ENCODE measurements around the gene EEF2K.

Gene EEF2K

GRCh38 chr16:22320572-22321339 is 114.7 kb downstream of the EEF2K start:
- no peak for DNase-seq

GRCh38 chr16:22321340-22322001 is 115.4 kb downstream of the EEF2K start:
- peak; percentile 63 for DNase-seq

- DNase-seq, result no peak
These were observed 116.0 kb downstream of the EEF2K start for GRCh38 chr16:22322021-22322471.

- no peak for DNase-seq
These were observed 116.7 kb downstream of the EEF2K start for GRCh38 chr16:22322741-22323140.

- DNase-seq, result no peak
These were observed 117.3 kb downstream of the EEF2K start for GRCh38 chr16:22323173-22323958.

GRCh38 chr16:22323959-22324786 is 118.1 kb downstream of the EEF2K start:
- no peak for DNase-seq

- no peak for DNase-seq
These were observed 118.9 kb downstream of the EEF2K start for GRCh38 chr16:22324787-22325597.

GRCh38 chr16:22325598-22326368 is 119.7 kb downstream of the EEF2K start:
- DNase-seq, result no peak

GRCh38 chr16:22326369-22326652 is 120.2 kb downstream of the EEF2K start:
- no peak for DNase-seq

GRCh38 chr16:22326771-22327445 is 120.8 kb downstream of the EEF2K start:
- no peak for DNase-seq

GRCh38 chr16:22327446-22327775 is 121.3 kb downstream of the EEF2K start:
- DNase-seq, result no peak

- DNase-seq, result no peak
These were observed 122.1 kb downstream of the EEF2K start for GRCh38 chr16:22328081-22328725.

GRCh38 chr16:22329199-22329695 is 123.2 kb downstream of the EEF2K start:
- no peak for DNase-seq

GRCh38 chr16:22330326-22330725 is 124.2 kb downstream of the EEF2K start:
- no peak for DNase-seq

- no peak for DNase-seq
These were observed 127.4 kb downstream of the EEF2K start for GRCh38 chr16:22333457-22333994.

GRCh38 chr16:22335668-22336246 is 129.7 kb downstream of the EEF2K start:
- DNase-seq, result no peak

GRCh38 chr16:22336581-22336980 is 130.5 kb downstream of the EEF2K start:
- DNase-seq, result no peak

- no peak for DNase-seq
These were observed 131.0 kb downstream of the EEF2K start for GRCh38 chr16:22337045-22337444.
